Measurements from ENCODE around the gene ZNF462. TPM values are rescaled to one million over a fixed set of nuclear protein-coding genes. Genes with fewer than 3 reads are reported as not detected.

Gene ZNF462
- total RNA-seq, 3 donors from 2014 or later (not counting 1 experiment from before 2014, with no cell fraction given), result 0.33 to 0.93 (median 0.35) TPM

GRCh38 chr9:107005201-107005600 lies 142.2 kb downstream of the ZNF462 start:
- DNase-seq, result no peak
- 70% methylated on average over 2 of the region's 3 CpGs for WGBS (ENCODE audit: insufficient coverage)
- no peak for ATAC-seq
- H3K4me3 Mint-ChIP-seq, result no peak overlapping the region
- no peaks in the 10 kb centered on the region for H3K36me3 Mint-ChIP-seq
- no peak for TF ChIP-seq CTCF (IDR thresholded peaks at IDR 0.05)
- H3K27ac ChIP-seq (ENCODE audit: low read length), result no peak overlapping the region
- H3K27me3 Mint-ChIP-seq (ENCODE audit: low read depth in 2 of 2), result peaks cover 2 to 8% of the 10 kb centered on the region in 2 donors
- H3K4me3 ChIP-seq (ENCODE audit: low read length), result no peak overlapping the region
- no peaks in the 10 kb centered on the region for H3K9me3 Mint-ChIP-seq
- intact Hi-C loops (cut with micrococcal nuclease), result no loop called here
- H3K27me3 ChIP-seq (ENCODE audit: control insufficient read depth, insufficient read depth, low read length), result no peaks in the 10 kb centered on the region
- H3K36me3 ChIP-seq (ENCODE audit: control insufficient read depth, insufficient read depth, low read length), result no peaks in the 10 kb centered on the region
- no peaks in the 10 kb centered on the region for H3K9me3 ChIP-seq (ENCODE audit: control insufficient read depth, insufficient read depth, low read length)
- H3K27ac Mint-ChIP-seq, result no peak overlapping the region
- H3K4me1 Mint-ChIP-seq, result no peaks in the 10 kb centered on the region
- H3K4me1 ChIP-seq (ENCODE audit: control insufficient read depth, insufficient read depth, low read length), result no peaks in the 10 kb centered on the region

- H3K27ac ChIP-seq (ENCODE audit: low read length), result no peak overlapping the region
- DNase-seq (no peak), ATAC-seq (no peak)
- Mint-ChIP-seq H3K36me3 (no peaks in the 10 kb centered on the region), H3K27me3 (ENCODE audit: low read depth in 2 of 2) (peaks cover 4 to 14% of the 10 kb centered on the region in 2 donors), H3K27ac (no peak overlapping the region), H3K9me3 (peaks cover 0 to 2% of the 10 kb centered on the region in 2 donors), H3K4me1 (no peaks in the 10 kb centered on the region), H3K4me3 (no peak overlapping the region)
- H3K4me3 ChIP-seq (ENCODE audit: low read length), result no peak overlapping the region
- no peaks in the 10 kb centered on the region for H3K9me3 ChIP-seq (ENCODE audit: control insufficient read depth, insufficient read depth, low read length)
- H3K27me3 ChIP-seq (ENCODE audit: control insufficient read depth, insufficient read depth, low read length), result no peaks in the 10 kb centered on the region
- H3K36me3 ChIP-seq (ENCODE audit: control insufficient read depth, insufficient read depth, low read length), result no peaks in the 10 kb centered on the region
- TF ChIP-seq CTCF (IDR thresholded peaks at IDR 0.05), result no peak
- H3K4me1 ChIP-seq (ENCODE audit: control insufficient read depth, insufficient read depth, low read length), result no peaks in the 10 kb centered on the region
- intact Hi-C loops (cut with micrococcal nuclease), result no loop called here
- 82% methylated on average over 6 of the region's 6 CpGs for WGBS (ENCODE audit: insufficient coverage)
These were observed 144.4 kb downstream of the ZNF462 start for GRCh38 chr9:107007402-107007801.

GRCh38 chr9:107008011-107008410 lies 145.0 kb downstream of the ZNF462 start:
- Mint-ChIP-seq H3K4me3 (no peak overlapping the region), H3K36me3 (no peaks in the 10 kb centered on the region), H3K27ac (no peak overlapping the region), H3K4me1 (no peaks in the 10 kb centered on the region), H3K9me3 (peaks cover 0 to 2% of the 10 kb centered on the region in 2 donors), H3K27me3 (ENCODE audit: low read depth in 2 of 2) (peaks cover 4 to 14% of the 10 kb centered on the region in 2 donors)
- H3K9me3 ChIP-seq (ENCODE audit: control insufficient read depth, insufficient read depth, low read length), result no peaks in the 10 kb centered on the region
- no peaks in the 10 kb centered on the region for H3K36me3 ChIP-seq (ENCODE audit: control insufficient read depth, insufficient read depth, low read length)
- TF ChIP-seq CTCF (IDR thresholded peaks at IDR 0.05), result no peak
- intact Hi-C loops (cut with micrococcal nuclease), result no loop called here
- H3K4me3 ChIP-seq (ENCODE audit: low read length), result no peak overlapping the region
- no peaks in the 10 kb centered on the region for H3K27me3 ChIP-seq (ENCODE audit: control insufficient read depth, insufficient read depth, low read length)
- 80% methylated on average over 3 of the region's 3 CpGs for WGBS (ENCODE audit: insufficient coverage)
- H3K27ac ChIP-seq (ENCODE audit: low read length), result no peak overlapping the region
- no peak for DNase-seq
- no peak for ATAC-seq
- no peaks in the 10 kb centered on the region for H3K4me1 ChIP-seq (ENCODE audit: control insufficient read depth, insufficient read depth, low read length)

GRCh38 chr9:107008447-107008846 lies 145.5 kb downstream of the ZNF462 start:
- Histone ChIP-seq H3K4me1 (ENCODE audit: control insufficient read depth, insufficient read depth, low read length) (no peaks in the 10 kb centered on the region), H3K27me3 (ENCODE audit: control insufficient read depth, insufficient read depth, low read length) (no peaks in the 10 kb centered on the region), H3K36me3 (ENCODE audit: control insufficient read depth, insufficient read depth, low read length) (no peaks in the 10 kb centered on the region), H3K4me3 (ENCODE audit: low read length) (no peak overlapping the region), H3K9me3 (ENCODE audit: control insufficient read depth, insufficient read depth, low read length) (no peaks in the 10 kb centered on the region), H3K27ac (ENCODE audit: low read length) (no peak overlapping the region)
- H3K27ac Mint-ChIP-seq, result no peak overlapping the region
- TF ChIP-seq CTCF (IDR thresholded peaks at IDR 0.05), result no peak
- H3K36me3 Mint-ChIP-seq, result no peaks in the 10 kb centered on the region
- no peak overlapping the region for H3K4me3 Mint-ChIP-seq
- peaks cover 4 to 14% of the 10 kb centered on the region in 2 donors for H3K27me3 Mint-ChIP-seq (ENCODE audit: low read depth in 2 of 2)
- no peaks in the 10 kb centered on the region for H3K4me1 Mint-ChIP-seq
- DNase-seq, result no peak
- no peak for ATAC-seq
- peaks cover 0 to 2% of the 10 kb centered on the region in 2 donors for H3K9me3 Mint-ChIP-seq
- 92% methylated on average over 6 of the region's 6 CpGs for WGBS (ENCODE audit: insufficient coverage)
- intact Hi-C loops (cut with micrococcal nuclease), result no loop called here
